SK-N-MC (cell line): ENCODE results near the gene GNAQ.

ENCODE experiments used
- EZH2 ChIP-seq: fragments of 200-600 bp; sonication (generic); IDR thresholded peaks from one replicate; pipeline ENCODE4 v1.6.1; 2017; ENCODE audit warnings: antibody characterized with exemption
- POLR2AphosphoS5 ChIP-seq: IDR thresholded peaks from 2 replicates; pipeline ENCODE4 v1.6.1; 2012; ENCODE audit warnings: mild to moderate bottlenecking, low read depth, low read length, borderline replicate concordance

GRCh38 chr9:77810637-77811119 is 220.9 kb downstream of the GNAQ start:
- TF ChIP-seq POLR2AphosphoS5: no peak
- no peak for TF ChIP-seq EZH2
